H54 (cell line): ENCODE results near the gene RSPO1.

Source experiments
- DNase-seq: peaks from one replicate; pipeline ENCODE4 v3.0.0; 2011; ENCODE audit warnings: low spot score, mixed read lengths; ENCODE audit not compliant: insufficient read length
- FAIRE-seq: peaks from 3 replicates; lab custom pipeline; 2011; peaks lifted over from hg19 to GRCh38; lab: Jason Lieb, UNC
- POLR2A ChIP-seq: IDR thresholded peaks from 2 replicates; pipeline ENCODE4 v1.6.1; 2011; ENCODE audit warnings: low read depth, mild to moderate bottlenecking, low read length

The RSPO1 gene

GRCh38 chr1:37650173-37650572 lies 15.5 kb upstream of the RSPO1 start:
- DNase-seq (no peak), FAIRE-seq (no peak)
- no peak for TF ChIP-seq POLR2A

GRCh38 chr1:37647281-37647680 lies 12.6 kb upstream of the RSPO1 start:
- TF ChIP-seq POLR2A, result no peak
- FAIRE-seq, result no peak

DNA sequence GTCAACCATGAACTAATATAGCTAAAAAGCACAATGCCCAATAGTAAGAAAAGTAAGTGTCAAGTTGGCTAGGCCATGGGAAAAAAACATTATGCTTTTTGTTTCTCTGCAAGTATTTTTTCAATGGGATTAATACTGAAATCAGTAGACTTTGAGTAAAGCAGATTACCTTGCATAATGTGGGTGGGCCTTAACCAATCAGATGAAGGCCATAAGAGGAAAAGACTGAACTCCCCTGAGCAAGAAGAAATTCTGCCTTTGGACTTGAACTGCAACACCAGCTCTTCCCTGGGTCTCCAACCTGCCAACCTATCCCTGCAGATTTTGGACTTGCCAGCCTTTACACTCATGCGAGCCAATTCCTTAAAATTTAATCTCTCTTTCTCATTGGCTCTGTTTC lies 6.4 kb upstream of the RSPO1 start:
- DNase-seq, result no peak
- no peak for FAIRE-seq
- no peak for TF ChIP-seq POLR2A

More at GRCh38 chr1:37647281-37647680, 12.6 kb upstream of the RSPO1 start:
- no peak for DNase-seq

DNA sequence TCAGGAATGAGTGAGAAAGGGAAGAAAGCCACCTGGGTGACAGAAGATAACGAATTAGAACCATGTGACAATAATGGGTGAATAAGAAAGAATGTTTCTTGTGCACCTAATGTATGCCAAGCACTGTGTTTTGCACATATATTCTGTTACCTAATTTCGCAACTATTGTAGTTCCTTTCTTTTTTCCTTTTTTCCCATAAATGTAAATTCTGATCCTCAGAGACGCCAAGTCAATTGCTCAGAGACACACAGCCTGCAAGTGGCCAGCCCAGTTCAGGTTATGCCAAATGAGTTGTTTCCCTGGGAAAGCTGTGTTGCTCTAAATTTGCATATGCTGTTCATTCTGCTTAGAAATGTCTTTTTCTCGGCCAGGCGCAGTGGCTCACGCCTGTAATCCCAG lies 1.7 kb upstream of the RSPO1 start:
- no peak for DNase-seq

DNA sequence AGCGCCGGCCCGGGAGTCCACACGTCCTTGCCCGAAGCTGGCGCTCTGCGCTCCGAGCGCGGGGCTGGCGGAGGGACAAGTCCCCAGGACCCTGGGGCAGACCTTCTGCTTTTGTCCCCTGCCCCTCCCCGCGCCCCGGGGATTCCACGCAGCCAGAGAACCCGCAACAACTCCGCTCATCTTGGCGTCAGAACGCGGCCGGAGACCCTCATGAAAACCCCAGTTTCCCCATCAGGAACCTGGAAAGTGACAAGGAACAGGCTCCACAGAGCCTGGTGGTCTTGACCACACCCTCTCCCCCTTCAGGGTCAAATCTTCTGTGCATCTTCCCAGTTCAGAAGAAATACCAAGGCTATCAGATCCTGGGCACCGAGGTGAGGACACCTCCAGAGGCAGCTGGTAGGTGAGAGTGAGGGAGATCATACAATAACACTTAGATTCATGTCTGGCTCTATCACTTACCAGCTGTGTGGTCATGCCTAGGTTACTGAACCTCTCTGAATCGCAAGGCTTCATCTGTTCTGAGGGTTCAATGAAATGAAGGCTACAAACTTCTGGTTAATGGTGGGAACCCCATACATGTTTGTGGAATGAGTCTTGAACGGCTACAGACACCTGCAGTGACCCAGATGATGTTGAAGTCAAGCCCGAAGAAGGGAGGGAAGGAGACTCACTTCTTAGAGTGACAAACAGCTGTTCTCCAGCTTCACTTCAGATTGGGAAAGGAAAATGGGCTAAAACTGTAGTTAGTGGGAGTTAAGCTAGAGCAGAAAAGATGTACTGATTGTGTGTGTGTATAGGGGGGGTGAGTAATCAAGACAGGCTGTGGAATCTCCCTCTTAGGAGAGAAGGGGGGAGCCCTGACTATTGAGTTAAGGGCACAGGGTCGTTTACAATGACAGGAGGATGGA lies 555 bp upstream of the RSPO1 start:
- no peak for TF ChIP-seq POLR2A
- FAIRE-seq (no peak), DNase-seq (no peak)

More for the DNA sequence above, 1.7 kb upstream of the RSPO1 start:
- TF ChIP-seq POLR2A, result no peak
- no peak for FAIRE-seq

- no peak for TF ChIP-seq POLR2A
- DNase-seq (no peak), FAIRE-seq (no peak)
These were observed 801 bp downstream of the RSPO1 start for GRCh38 chr1:37633938-37634243.

- TF ChIP-seq POLR2A, result no peak
- DNase-seq (no peak), FAIRE-seq (no peak)
These were observed 1.4 kb downstream of the RSPO1 start for GRCh38 chr1:37633040-37633937.

GRCh38 chr1:37631036-37631435 lies 3.7 kb downstream of the RSPO1 start:
- no peak for DNase-seq
- FAIRE-seq, result no peak
- no peak for TF ChIP-seq POLR2A

DNA sequence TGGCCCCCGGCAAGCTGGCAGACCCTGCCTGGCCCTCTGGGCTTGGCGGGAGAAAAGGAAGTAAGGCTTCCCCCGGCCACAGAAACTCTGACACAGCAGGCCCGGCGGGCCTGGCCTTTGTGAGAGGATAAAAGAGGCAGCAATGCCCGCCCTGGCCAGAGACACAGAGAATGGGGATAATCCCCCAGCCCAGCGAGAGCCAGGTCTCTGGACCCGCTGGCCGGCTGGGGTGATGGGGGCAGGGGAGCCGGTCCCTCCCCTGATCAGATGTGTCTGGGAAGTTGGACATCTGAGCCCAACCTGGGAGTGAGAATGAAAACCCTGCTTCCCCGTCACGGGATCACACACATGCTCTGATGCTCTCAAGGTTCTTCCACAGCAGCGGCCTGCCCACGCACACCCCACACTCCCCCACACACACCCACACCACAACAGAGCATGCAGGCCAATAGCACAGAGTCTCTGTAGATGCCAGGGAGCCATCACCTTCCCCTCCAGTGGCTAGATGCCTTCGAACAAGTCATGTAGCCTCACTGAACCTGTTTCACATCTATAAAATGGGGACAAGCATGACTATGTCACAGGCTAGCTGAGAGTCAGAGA lies 4.2 kb downstream of the RSPO1 start:
- DNase-seq (no peak), FAIRE-seq (no peak)
- TF ChIP-seq POLR2A, result no peak

- DNase-seq, result no peak
- no peak for TF ChIP-seq POLR2A
- no peak for FAIRE-seq
These were observed 4.8 kb downstream of the RSPO1 start for GRCh38 chr1:37629726-37630425.

DNA sequence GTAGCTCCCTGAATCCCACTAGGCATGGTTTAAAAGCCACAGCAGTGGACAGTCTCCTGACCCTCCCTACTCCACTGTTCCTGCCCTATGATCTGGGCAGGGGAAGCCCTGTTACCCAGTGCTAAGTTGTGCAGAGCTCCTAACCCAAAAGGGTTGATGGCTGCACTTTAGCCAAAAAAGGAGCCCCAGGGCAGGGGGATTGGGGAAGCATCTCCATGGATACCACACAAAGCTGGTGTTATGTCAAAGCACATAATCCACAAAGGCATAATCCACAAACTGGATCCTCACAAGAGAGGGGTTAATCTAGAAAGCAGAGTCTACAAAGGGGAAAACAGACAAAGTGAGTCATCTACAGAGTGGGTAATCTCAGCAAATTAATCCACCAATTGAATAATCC lies 5.7 kb downstream of the RSPO1 start:
- FAIRE-seq, result no peak
- DNase-seq, result no peak
- TF ChIP-seq POLR2A, result no peak

- no peak for TF ChIP-seq POLR2A
- DNase-seq (no peak), FAIRE-seq (no peak)
These were observed 6.6 kb downstream of the RSPO1 start for GRCh38 chr1:37628026-37628556.

DNA sequence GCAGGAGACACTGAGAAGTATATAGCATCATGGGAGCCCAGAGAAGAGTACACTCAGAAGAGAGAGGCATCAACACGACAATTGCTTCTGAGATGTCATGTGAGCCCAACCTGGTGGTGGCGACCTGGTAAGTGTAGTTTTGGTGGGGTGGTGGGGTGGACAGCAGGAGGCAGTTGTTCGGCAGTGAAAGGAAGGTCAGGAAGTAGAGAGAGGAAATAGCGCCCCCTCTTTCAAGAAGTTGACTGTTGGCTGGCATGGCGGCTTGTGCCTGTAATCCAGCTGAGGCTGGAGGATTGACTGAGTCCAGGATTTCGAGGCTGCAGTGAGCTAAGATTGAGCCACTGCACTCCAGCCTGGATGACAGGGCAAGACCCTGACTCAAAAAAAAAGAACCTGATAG lies 12.6 kb downstream of the RSPO1 start:
- no peak for DNase-seq
- no peak for FAIRE-seq
- TF ChIP-seq POLR2A, result no peak

DNA sequence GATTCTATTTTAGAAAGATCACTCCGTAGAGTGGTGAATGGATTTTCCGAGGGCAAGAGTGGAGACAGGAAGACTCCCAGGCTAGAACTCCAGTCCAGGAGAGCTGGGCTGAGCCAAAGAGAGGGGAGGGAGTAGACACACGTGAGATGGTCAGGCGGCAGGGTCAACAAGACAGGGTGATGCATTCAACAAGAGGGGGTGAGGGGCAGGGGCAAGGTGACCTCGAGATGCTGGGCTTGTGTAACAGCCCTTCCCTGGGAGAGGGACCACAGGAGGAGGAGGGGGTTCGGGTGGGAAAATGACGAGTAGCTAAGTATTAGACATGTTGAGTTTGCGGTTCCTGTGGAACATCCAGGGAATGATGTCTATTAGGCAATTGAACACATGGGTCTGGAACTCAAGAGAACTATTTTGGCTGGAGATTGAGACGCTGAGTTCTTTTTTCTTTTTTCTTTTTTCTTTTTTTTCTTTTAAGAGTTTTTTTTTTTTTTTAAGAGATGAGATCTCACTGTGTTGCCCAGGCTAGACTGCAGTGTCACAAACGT lies 13.3 kb downstream of the RSPO1 start:
- FAIRE-seq, result no peak
- DNase-seq, result no peak

More for the DNA sequence above, 13.3 kb downstream of the RSPO1 start:
- TF ChIP-seq POLR2A, result no peak
